DND-41 (cell line): ENCODE data around the gene NPEPL1.

Source experiments
- ATAC-seq: fragments of 200-7000 bp; cut with Tn5 transposase; 3 replicates; pipeline ENCODE4 v1.9.1; 2021; ENCODE audit warnings: low read depth; ENCODE audit not compliant: insufficient read depth
- DNase-seq: peaks from one replicate; pipeline ENCODE4 v3.0.0-alpha.2; 2020
- H2AFZ ChIP-seq: 2 replicates; pipeline ENCODE4 v1.6.0; 2012; ENCODE audit warnings: low read depth, low read length
- H3K27ac ChIP-seq: 2 replicates; pipeline ENCODE4 v1.5.1; 2012; ENCODE audit warnings: low read length, inconsistent platforms
- H3K27me3 ChIP-seq: fragments of 200-600 bp; sonication (generic); 2 replicates; pipeline ENCODE4 v1.6.0; 2012; ENCODE audit warnings: low read length, mild to moderate bottlenecking, inconsistent platforms; ENCODE audit not compliant: insufficient read depth, poor library complexity
- H3K36me3 ChIP-seq: 2 replicates; pipeline ENCODE4 v1.5.1; 2012; ENCODE audit warnings: low read length, inconsistent platforms; ENCODE audit not compliant: insufficient read depth
- H3K4me1 ChIP-seq: 2 replicates; pipeline ENCODE4 v1.5.1; 2012; ENCODE audit warnings: mild to moderate bottlenecking, low read length; ENCODE audit not compliant: insufficient read depth
- H3K4me2 ChIP-seq: 2 replicates; pipeline ENCODE4 v1.6.0; 2012; ENCODE audit warnings: mild to moderate bottlenecking, moderate library complexity, low read length, inconsistent platforms; ENCODE audit not compliant: insufficient read depth
- H3K4me3 ChIP-seq, 2 experiments: fragments of 200-600 bp in 1 of 2; shearing (Covaris generic) in 1 of 2; 2 replicates each; pipeline ENCODE4 v1.5.1; 2012 to 2016; ENCODE audit warnings: inconsistent platforms in 2 of 2, low read length in 2 of 2, mild to moderate bottlenecking in 2 of 2, low read depth in 1 of 2, moderate library complexity in 1 of 2
- H3K79me2 ChIP-seq: 2 replicates; pipeline ENCODE4 v1.6.0; 2012; ENCODE audit warnings: low read length, inconsistent platforms; ENCODE audit not compliant: insufficient read depth
- H3K9ac ChIP-seq: 2 replicates; pipeline ENCODE4 v1.6.0; 2012; ENCODE audit warnings: low read depth, mild to moderate bottlenecking, inconsistent platforms, low read length, moderate library complexity
- H3K9me3 ChIP-seq: 2 replicates; pipeline ENCODE4 v1.5.1; 2012; ENCODE audit warnings: low read length, moderate library complexity, mild to moderate bottlenecking, inconsistent platforms; ENCODE audit not compliant: insufficient read depth, severe bottlenecking
- H4K20me1 ChIP-seq: 2 replicates; pipeline ENCODE4 v1.6.0; 2012; ENCODE audit warnings: low read length; ENCODE audit not compliant: insufficient read depth
- EZH2 ChIP-seq: IDR thresholded peaks from 3 replicates; pipeline ENCODE4 v1.6.1; 2012; ENCODE audit warnings: borderline replicate concordance, low read depth, mild to moderate bottlenecking, moderate library complexity, low read length, inconsistent platforms; ENCODE audit not compliant: severe bottlenecking
- TF ChIP-seq, protein P1 (sequence below): IDR thresholded peaks from 2 replicates; pipeline ENCODE4 v1.5.1; 2012; ENCODE audit warnings: borderline replicate concordance, low read length, moderate library complexity, mild to moderate bottlenecking; ENCODE audit not compliant: poor library complexity, severe bottlenecking; ENCODE audit errors: extremely low read depth

Gene NPEPL1

DNA sequence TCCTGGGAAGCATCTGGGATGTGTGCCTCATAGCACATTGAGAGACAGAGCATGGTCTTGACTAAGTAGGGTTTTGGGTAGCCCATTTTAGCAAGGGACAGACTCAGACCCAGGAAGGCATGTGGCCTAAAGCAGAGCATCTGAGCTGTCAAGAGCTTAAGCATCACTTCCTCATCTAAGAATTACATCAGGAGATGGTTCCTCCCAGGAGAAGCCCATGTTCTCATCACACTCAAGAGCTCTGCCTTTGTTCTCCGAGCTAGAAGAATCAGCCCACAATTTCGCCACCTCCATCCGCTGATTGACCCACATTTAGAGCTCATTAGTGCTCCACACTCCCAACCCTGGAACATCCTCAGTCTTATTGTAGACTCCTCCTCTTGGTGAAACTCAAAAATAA lies 68.3 kb downstream of the NPEPL1 start:
- H2AFZ ChIP-seq: no peak overlapping the region
- no peak overlapping the region for H3K9ac ChIP-seq
- no peaks in the 10 kb centered on the region for H3K79me2 ChIP-seq
- TF ChIP-seq EZH2: no peak
- TF ChIP-seq, protein P1, sequence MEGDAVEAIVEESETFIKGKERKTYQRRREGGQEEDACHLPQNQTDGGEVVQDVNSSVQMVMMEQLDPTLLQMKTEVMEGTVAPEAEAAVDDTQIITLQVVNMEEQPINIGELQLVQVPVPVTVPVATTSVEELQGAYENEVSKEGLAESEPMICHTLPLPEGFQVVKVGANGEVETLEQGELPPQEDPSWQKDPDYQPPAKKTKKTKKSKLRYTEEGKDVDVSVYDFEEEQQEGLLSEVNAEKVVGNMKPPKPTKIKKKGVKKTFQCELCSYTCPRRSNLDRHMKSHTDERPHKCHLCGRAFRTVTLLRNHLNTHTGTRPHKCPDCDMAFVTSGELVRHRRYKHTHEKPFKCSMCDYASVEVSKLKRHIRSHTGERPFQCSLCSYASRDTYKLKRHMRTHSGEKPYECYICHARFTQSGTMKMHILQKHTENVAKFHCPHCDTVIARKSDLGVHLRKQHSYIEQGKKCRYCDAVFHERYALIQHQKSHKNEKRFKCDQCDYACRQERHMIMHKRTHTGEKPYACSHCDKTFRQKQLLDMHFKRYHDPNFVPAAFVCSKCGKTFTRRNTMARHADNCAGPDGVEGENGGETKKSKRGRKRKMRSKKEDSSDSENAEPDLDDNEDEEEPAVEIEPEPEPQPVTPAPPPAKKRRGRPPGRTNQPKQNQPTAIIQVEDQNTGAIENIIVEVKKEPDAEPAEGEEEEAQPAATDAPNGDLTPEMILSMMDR: no peak
- H3K4me1 ChIP-seq: no peaks in the 10 kb centered on the region
- no peaks in the 10 kb centered on the region for H3K9me3 ChIP-seq
- ATAC-seq: no peak
- no peak overlapping the region for H3K4me2 ChIP-seq
- H3K4me3 ChIP-seq: no peak overlapping the region
- H4K20me1 ChIP-seq: no peaks in the 10 kb centered on the region
- H3K27ac ChIP-seq: no peak overlapping the region
- DNase-seq: no peak
- peaks cover 5% of the 10 kb centered on the region for H3K27me3 ChIP-seq
- no peaks in the 10 kb centered on the region for H3K36me3 ChIP-seq

DNA sequence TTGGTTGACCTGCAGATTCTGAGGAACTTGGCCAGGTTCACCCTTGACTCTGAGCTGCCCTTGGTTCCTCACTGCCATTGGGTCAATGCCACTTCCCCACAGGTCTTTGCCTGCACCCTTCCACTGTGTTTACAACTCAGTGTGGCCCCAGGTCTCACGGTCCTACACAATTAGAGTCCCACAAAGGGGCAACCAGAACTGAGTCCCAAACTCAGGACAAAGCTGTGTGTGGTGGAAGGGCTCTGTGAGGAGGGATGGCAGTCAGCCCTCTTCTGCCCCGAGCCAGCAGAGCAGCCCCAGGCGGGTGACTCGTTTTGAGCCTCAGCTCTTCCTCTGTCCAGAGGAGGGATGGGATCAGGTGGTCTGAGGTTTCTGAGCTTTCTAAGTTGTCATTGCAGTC lies 69.5 kb downstream of the NPEPL1 start:
- Histone ChIP-seq H3K9me3 (no peaks in the 10 kb centered on the region), H3K27ac (no peak overlapping the region), H3K27me3 (peaks cover 7% of the 10 kb centered on the region), H4K20me1 (no peaks in the 10 kb centered on the region), H3K4me2 (no peak overlapping the region), H2AFZ (no peak overlapping the region), H3K9ac (no peak overlapping the region), H3K4me3 (no peak overlapping the region), H3K36me3 (no peaks in the 10 kb centered on the region), H3K4me1 (no peaks in the 10 kb centered on the region), H3K79me2 (no peaks in the 10 kb centered on the region)
- ATAC-seq: no peak
- TF ChIP-seq, protein P1: no peak
- TF ChIP-seq EZH2: no peak
- DNase-seq: no peak

DNA sequence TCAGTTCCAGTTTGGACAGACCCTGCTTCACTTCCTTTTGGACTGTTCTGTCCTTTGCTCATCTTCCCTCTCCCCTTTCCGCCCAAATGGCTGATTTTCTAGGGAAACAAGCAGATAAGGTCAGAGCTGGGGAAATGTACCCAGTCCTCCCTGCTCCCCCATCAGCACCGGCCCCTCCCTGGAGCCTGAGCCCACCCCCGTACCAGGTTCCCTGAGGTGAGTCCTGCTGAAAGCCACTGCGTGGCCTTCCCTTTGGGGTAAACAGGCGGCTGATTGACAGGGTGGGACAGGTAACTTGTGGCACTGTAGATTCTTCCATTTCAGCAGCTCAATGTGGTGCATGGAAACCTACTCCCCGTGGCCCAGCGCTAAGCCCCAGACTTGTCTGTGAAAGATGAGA lies 70.5 kb downstream of the NPEPL1 start:
- no peak for DNase-seq
- Histone ChIP-seq H3K27me3 (peaks cover 7% of the 10 kb centered on the region), H2AFZ (no peak overlapping the region), H3K4me2 (no peak overlapping the region), H3K27ac (no peak overlapping the region), H4K20me1 (no peaks in the 10 kb centered on the region), H3K9me3 (no peaks in the 10 kb centered on the region), H3K79me2 (no peaks in the 10 kb centered on the region), H3K36me3 (no peaks in the 10 kb centered on the region), H3K4me1 (no peaks in the 10 kb centered on the region), H3K4me3 (no peak overlapping the region), H3K9ac (no peak overlapping the region)
- ATAC-seq: no peak
- TF ChIP-seq, protein P1: no peak
- TF ChIP-seq EZH2: no peak
